Activated CD8-positive, alpha-beta T cell treated with anti-CD3 and anti-CD28 coated beads, Interleukin-2, amount 10 ng/mL, durations not matched to agents 7 days and 5 days (primary cell): ENCODE measurements around the gene WFDC2. TPM values are rescaled to one million over a fixed set of nuclear protein-coding genes. Genes with fewer than 3 reads are reported as not detected.
"Not testable (repeated sequence)": the region's sequence is repeated elsewhere in the genome, so short reads cannot be mapped to it uniquely, and the experiment has no call there.

ENCODE experiments used
- ATAC-seq: fragments of 150-1000 bp; cut with Tn5 transposase; one replicate; pipeline ENCODE4 v1.10.0; 2021; ENCODE audit warnings: moderate library complexity
- CTCF ChIA-PET: fragments of 350-600 bp; sonication (Branson Sonifier 250); formaldehyde crosslinking; loops from one replicate; lab custom pipeline; 2021; ENCODE audit warnings: antibody characterized with exemption; lab: Charles Lee
- POLR2A ChIA-PET: fragments of 350-600 bp; sonication (Branson Sonifier 250); formaldehyde crosslinking; loops from one replicate; lab custom pipeline; 2021; ENCODE audit warnings: antibody characterized with exemption; lab: Charles Lee
- DNase-seq: peaks from one replicate; pipeline ENCODE4 v3.0.0-alpha.2; 2020
- H3K27ac Mint-ChIP-seq: one replicate; pipeline ENCODE4 v1.8.0; 2021; ENCODE audit warnings: mild to moderate bottlenecking, mixed read lengths
- H3K27me3 Mint-ChIP-seq: one replicate; pipeline ENCODE4 v1.8.0; 2021; ENCODE audit warnings: low read depth, mixed read lengths
- H3K36me3 Mint-ChIP-seq: one replicate; pipeline ENCODE4 v1.8.0; 2021; ENCODE audit warnings: low read depth, mixed read lengths
- H3K4me1 Mint-ChIP-seq: one replicate; pipeline ENCODE4 v1.8.0; 2021; ENCODE audit warnings: low read depth, mixed read lengths
- H3K4me3 Mint-ChIP-seq: one replicate; pipeline ENCODE4 v1.8.0; 2021; ENCODE audit warnings: mild to moderate bottlenecking, mixed read lengths
- H3K9me3 Mint-ChIP-seq: one replicate; pipeline ENCODE4 v1.8.0; 2022; ENCODE audit warnings: mixed read lengths; ENCODE audit not compliant: insufficient read depth
- total RNA-seq, 2 experiments: library from RNA; stranded (reverse); gene quantifications; one replicate each; pipeline ENCODE4 v1.2.3, GENCODE V29; 2021

The WFDC2 gene
- total RNA-seq, 2 experiments from 2014 or later, result not detected

GRCh38 chr20:45470937-45471336 is 1.4 kb downstream of the WFDC2 start:
- Mint-ChIP-seq H3K9me3 (no peaks in the 10 kb centered on the region), H3K27ac (no peak overlapping the region), H3K36me3 (no peaks in the 10 kb centered on the region), H3K4me1 (no peaks in the 10 kb centered on the region), H3K27me3 (peaks cover 39% of the 10 kb centered on the region), H3K4me3 (peak overlapping the region; percentile 24)
- ChIA-PET CTCF (interaction anchor here (1.2 to 1.5 kb wide), 2 partner anchors 21 to 328 kb away, joined by 3 read pairs; no protein-coding TSS in a partner anchor), POLR2A (interaction anchor here (1.3 kb wide), 1 partner anchor 108 kb away, joined by 4 read pairs; the partner anchor contains the start of gene SYS1)
- DNase-seq (no peak), ATAC-seq (peak; percentile 23)

GRCh38 chr20:45472286-45472685 is 2.7 kb downstream of the WFDC2 start:
- H3K27ac Mint-ChIP-seq, CTCF ChIA-PET, H3K36me3 Mint-ChIP-seq, POLR2A ChIA-PET, ATAC-seq, DNase-seq, H3K4me3 Mint-ChIP-seq, H3K4me1 Mint-ChIP-seq, H3K9me3 Mint-ChIP-seq: not testable (repeated sequence)
- peaks cover 32% of the 10 kb centered on the region for H3K27me3 Mint-ChIP-seq

GRCh38 chr20:45477530-45478148 is 8.1 kb downstream of the WFDC2 start:
- not testable (repeated sequence) for H3K4me1 Mint-ChIP-seq

DNA sequence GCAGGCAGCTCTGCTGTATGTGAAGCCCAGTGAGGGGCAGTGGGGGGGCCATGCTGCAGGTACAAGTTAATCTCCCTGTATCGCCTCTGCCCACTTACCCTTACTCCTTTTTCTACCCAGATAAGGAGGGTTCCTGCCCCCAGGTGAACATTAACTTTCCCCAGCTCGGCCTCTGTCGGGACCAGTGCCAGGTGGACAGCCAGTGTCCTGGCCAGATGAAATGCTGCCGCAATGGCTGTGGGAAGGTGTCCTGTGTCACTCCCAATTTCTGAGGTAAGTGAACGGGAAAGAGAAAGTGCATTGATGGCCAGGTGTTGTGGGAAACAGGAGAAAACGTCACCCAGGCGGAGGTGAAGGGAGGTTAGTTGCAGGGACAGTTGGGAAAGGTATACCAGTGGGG is 10.3 kb downstream of the WFDC2 start:
- H3K4me1 Mint-ChIP-seq, result no peaks in the 10 kb centered on the region
- DNase-seq, result no peak
- no peaks in the 10 kb centered on the region for H3K36me3 Mint-ChIP-seq
- H3K27me3 Mint-ChIP-seq, result peaks cover 25% of the 10 kb centered on the region
- no peak overlapping the region for H3K4me3 Mint-ChIP-seq
- ChIA-PET CTCF (interaction anchor here (1.2 to 1.4 kb wide), 2 partner anchors 168 to 291 kb away, joined by 3 to 5 read pairs; no protein-coding TSS in a partner anchor), POLR2A (no interaction called here)
- H3K27ac Mint-ChIP-seq, result no peak overlapping the region
- ATAC-seq, result no peak
- no peaks in the 10 kb centered on the region for H3K9me3 Mint-ChIP-seq

More at GRCh38 chr20:45477530-45478148, 8.1 kb downstream of the WFDC2 start:
- H3K9me3 Mint-ChIP-seq, H3K27ac Mint-ChIP-seq, H3K4me3 Mint-ChIP-seq, DNase-seq, POLR2A ChIA-PET, H3K36me3 Mint-ChIP-seq, CTCF ChIA-PET, ATAC-seq: not testable (repeated sequence)
- peaks cover 14% of the 10 kb centered on the region for H3K27me3 Mint-ChIP-seq

GRCh38 chr20:45484676-45485075 is 15.1 kb downstream of the WFDC2 start:
- Mint-ChIP-seq H3K36me3 (no peaks in the 10 kb centered on the region), H3K4me3 (no peak overlapping the region), H3K27me3 (peaks cover 42% of the 10 kb centered on the region), H3K27ac (no peak overlapping the region), H3K4me1 (no peaks in the 10 kb centered on the region), H3K9me3 (no peaks in the 10 kb centered on the region)
- POLR2A ChIA-PET, result no interaction called here
- ATAC-seq, result no peak
- DNase-seq, result no peak
- CTCF ChIA-PET, result interaction anchor here (0.9 to 2.0 kb wide), 3 partner anchors 111 to 286 kb away, joined by 3 to 6 read pairs (median 6); no protein-coding TSS in a partner anchor

DNA sequence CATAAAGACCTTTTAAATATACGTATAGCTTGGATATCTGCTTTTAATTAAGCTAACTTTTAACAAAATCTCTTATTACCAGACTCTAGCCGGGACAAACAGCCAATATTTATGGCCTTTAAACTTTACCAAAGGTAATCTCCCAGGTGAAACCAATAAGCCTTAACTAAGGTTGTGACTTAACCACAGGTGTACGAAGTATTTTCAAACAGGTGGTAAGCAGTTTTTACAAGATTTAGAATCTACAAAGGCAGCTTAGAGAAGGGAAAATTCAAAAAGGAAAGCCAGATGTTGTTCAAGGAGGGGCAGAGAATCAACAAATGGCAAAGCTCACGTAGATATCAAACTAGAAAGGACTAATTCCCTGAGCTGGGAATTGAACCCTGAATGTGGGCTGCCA is 15.8 kb downstream of the WFDC2 start:
- no peaks in the 10 kb centered on the region for H3K36me3 Mint-ChIP-seq
- H3K27ac Mint-ChIP-seq, result no peak overlapping the region
- ATAC-seq (no peak), DNase-seq (no peak)
- peaks cover 42% of the 10 kb centered on the region for H3K27me3 Mint-ChIP-seq
- ChIA-PET CTCF (interaction anchor here (0.6 to 2.0 kb wide), 8 partner anchors 16 to 286 kb away, joined by 3 to 6 read pairs (median 3); partner anchors contain the start of gene WFDC2), POLR2A (interaction anchor here (0.6 kb wide), 1 partner anchor 282 kb away, joined by 3 read pairs; no protein-coding TSS in a partner anchor)
- no peak overlapping the region for H3K4me3 Mint-ChIP-seq
- no peaks in the 10 kb centered on the region for H3K4me1 Mint-ChIP-seq
- H3K9me3 Mint-ChIP-seq, result no peaks in the 10 kb centered on the region

- no peak for ATAC-seq
- POLR2A ChIA-PET, result no interaction called here
- H3K27me3 Mint-ChIP-seq, result peaks cover 33% of the 10 kb centered on the region
Measured at GRCh38 chr20:45487231-45487635, 17.7 kb downstream of the WFDC2 start.

DNA sequence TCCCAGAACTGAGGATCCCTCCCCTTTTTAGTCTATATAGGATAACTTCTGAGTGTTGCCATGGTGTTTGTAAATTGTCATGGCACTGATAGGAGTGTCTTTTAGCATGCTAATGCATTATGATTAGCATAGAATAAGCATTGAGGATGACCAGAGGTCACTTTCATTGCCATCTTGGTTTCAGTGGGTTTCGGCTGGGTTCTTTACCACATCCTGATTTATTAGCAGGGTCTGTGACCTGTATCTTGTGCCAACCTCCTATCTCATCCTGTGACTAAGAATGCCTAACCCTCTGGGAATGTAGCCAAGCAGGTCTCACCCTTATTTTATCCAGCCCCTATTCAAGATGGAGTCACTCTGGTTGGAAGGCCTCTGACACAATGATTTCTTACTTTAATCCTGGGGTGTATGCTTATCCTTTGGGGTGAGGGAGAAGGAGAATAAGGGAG is 19.6 kb downstream of the WFDC2 start:
- DNase-seq (no peak), ATAC-seq (no peak)
- no peak overlapping the region for H3K4me3 Mint-ChIP-seq
- no peak overlapping the region for H3K27ac Mint-ChIP-seq
- no peaks in the 10 kb centered on the region for H3K36me3 Mint-ChIP-seq
- CTCF ChIA-PET, result interaction anchor here (1.1 kb wide), 1 partner anchor 282 kb away, joined by 4 read pairs; no protein-coding TSS in a partner anchor
- no peaks in the 10 kb centered on the region for H3K4me1 Mint-ChIP-seq
- H3K9me3 Mint-ChIP-seq, result no peaks in the 10 kb centered on the region
- POLR2A ChIA-PET, result no interaction called here
- H3K27me3 Mint-ChIP-seq, result peaks cover 31% of the 10 kb centered on the region

More at GRCh38 chr20:45487231-45487635, 17.7 kb downstream of the WFDC2 start:
- H3K36me3 Mint-ChIP-seq, result no peaks in the 10 kb centered on the region
- no peak for DNase-seq
- CTCF ChIA-PET, result no interaction called here
- no peak overlapping the region for H3K4me3 Mint-ChIP-seq
- H3K9me3 Mint-ChIP-seq, result no peaks in the 10 kb centered on the region
- H3K27ac Mint-ChIP-seq, result no peak overlapping the region
- H3K4me1 Mint-ChIP-seq, result no peaks in the 10 kb centered on the region

- no peak overlapping the region for H3K27ac Mint-ChIP-seq
- H3K27me3 Mint-ChIP-seq, result peaks cover 18% of the 10 kb centered on the region
- H3K4me3 Mint-ChIP-seq, result no peak overlapping the region
- ChIA-PET POLR2A (no interaction called here), CTCF (interaction anchor here (0.9 kb wide), 1 partner anchor 275 kb away, joined by 3 read pairs; no protein-coding TSS in a partner anchor)
- no peaks in the 10 kb centered on the region for H3K9me3 Mint-ChIP-seq
- H3K4me1 Mint-ChIP-seq, result no peaks in the 10 kb centered on the region
- DNase-seq (no peak), ATAC-seq (no peak)
- H3K36me3 Mint-ChIP-seq, result no peaks in the 10 kb centered on the region
Measured at GRCh38 chr20:45495501-45495941, 26.0 kb downstream of the WFDC2 start.

- Mint-ChIP-seq H3K36me3 (no peaks in the 10 kb centered on the region), H3K4me1 (no peaks in the 10 kb centered on the region), H3K9me3 (no peaks in the 10 kb centered on the region), H3K27me3 (peaks cover 23% of the 10 kb centered on the region), H3K4me3 (no peak overlapping the region), H3K27ac (no peak overlapping the region)
- POLR2A ChIA-PET, result no interaction called here
- DNase-seq, result no peak
- CTCF ChIA-PET, result no interaction called here
- no peak for ATAC-seq
Measured at GRCh38 chr20:45496166-45496565, 26.6 kb downstream of the WFDC2 start.

- no peak for DNase-seq
- peaks cover 23% of the 10 kb centered on the region for H3K27me3 Mint-ChIP-seq
- H3K9me3 Mint-ChIP-seq, result no peaks in the 10 kb centered on the region
- CTCF ChIA-PET, result no interaction called here
- no peak for ATAC-seq
- no peak overlapping the region for H3K4me3 Mint-ChIP-seq
- no peaks in the 10 kb centered on the region for H3K4me1 Mint-ChIP-seq
- POLR2A ChIA-PET, result no interaction called here
- no peak overlapping the region for H3K27ac Mint-ChIP-seq
- no peaks in the 10 kb centered on the region for H3K36me3 Mint-ChIP-seq
Measured at GRCh38 chr20:45497971-45498494, 28.5 kb downstream of the WFDC2 start.

DNA sequence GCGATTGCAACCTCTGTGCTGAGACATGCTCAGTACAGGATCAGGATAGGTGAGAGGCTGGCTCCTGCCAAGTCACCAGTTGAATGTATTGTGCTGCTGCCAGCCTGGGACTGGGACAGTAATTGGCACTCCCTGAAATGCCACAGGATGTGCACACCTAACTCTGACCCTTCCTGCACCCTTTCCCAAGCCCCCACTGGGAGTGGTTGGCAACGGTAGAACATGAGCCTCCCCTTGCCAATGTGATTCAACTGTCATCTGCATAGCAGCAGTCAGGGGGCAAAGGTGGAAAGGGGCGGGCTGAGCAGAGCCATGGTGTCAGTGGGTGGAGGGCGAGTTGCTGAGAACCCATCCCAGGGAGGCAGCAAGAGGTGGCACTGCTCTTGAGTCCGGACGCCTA is 30.5 kb downstream of the WFDC2 start:
- Mint-ChIP-seq H3K27ac (no peak overlapping the region), H3K27me3 (peaks cover 27% of the 10 kb centered on the region), H3K9me3 (no peaks in the 10 kb centered on the region), H3K4me3 (no peak overlapping the region), H3K36me3 (no peaks in the 10 kb centered on the region), H3K4me1 (no peaks in the 10 kb centered on the region)
- DNase-seq (no peak), ATAC-seq (no peak)
- ChIA-PET CTCF (no interaction called here), POLR2A (no interaction called here)
